IPS-15b (cell line): ENCODE results near the gene CALML5.

ENCODE experiments used
- H3K27me3 ChIP-seq: one replicate; pipeline ENCODE4 v1.6.1; 2013; ENCODE audit warnings: low read length; ENCODE audit not compliant: control insufficient read depth, insufficient read depth
- H3K36me3 ChIP-seq: one replicate; pipeline ENCODE4 v1.6.1; 2013; ENCODE audit warnings: low read length; ENCODE audit not compliant: control insufficient read depth, insufficient read depth
- H3K4me1 ChIP-seq: one replicate; pipeline ENCODE4 v1.6.1; 2013; ENCODE audit warnings: mild to moderate bottlenecking, low read length; ENCODE audit not compliant: control insufficient read depth, insufficient read depth
- H3K4me3 ChIP-seq: one replicate; pipeline ENCODE4 v1.5.1; 2013; ENCODE audit warnings: low read depth, low read length
- H3K9ac ChIP-seq: one replicate; pipeline ENCODE4 v1.6.1; 2013; ENCODE audit warnings: low read depth, mild to moderate bottlenecking, low read length
- H3K9me3 ChIP-seq: one replicate; pipeline ENCODE4 v1.6.1; 2013; ENCODE audit warnings: mild to moderate bottlenecking, low read length; ENCODE audit not compliant: control insufficient read depth, insufficient read depth

Gene CALML5

GRCh38 chr10:5492929-5493576 is 6.3 kb downstream of the CALML5 start:
- Histone ChIP-seq H3K9me3 (no peaks in the 10 kb centered on the region), H3K36me3 (peaks cover 2% of the 10 kb centered on the region), H3K4me1 (no peaks in the 10 kb centered on the region), H3K27me3 (no peaks in the 10 kb centered on the region), H3K4me3 (no peak overlapping the region), H3K9ac (no peak overlapping the region)

GRCh38 chr10:5492322-5492855 is 7.0 kb downstream of the CALML5 start:
- H3K4me1 ChIP-seq = no peaks in the 10 kb centered on the region
- no peaks in the 10 kb centered on the region for H3K9me3 ChIP-seq
- peaks cover 2% of the 10 kb centered on the region for H3K36me3 ChIP-seq
- no peak overlapping the region for H3K4me3 ChIP-seq
- H3K27me3 ChIP-seq = no peaks in the 10 kb centered on the region
- no peak overlapping the region for H3K9ac ChIP-seq

- no peaks in the 10 kb centered on the region for H3K9me3 ChIP-seq
These were observed 7.9 kb downstream of the CALML5 start for GRCh38 chr10:5491477-5491876.

GRCh38 chr10:5490698-5491464 is 8.5 kb downstream of the CALML5 start:
- H3K4me1 ChIP-seq = no peaks in the 10 kb centered on the region
- no peak overlapping the region for H3K4me3 ChIP-seq
- no peaks in the 10 kb centered on the region for H3K9me3 ChIP-seq
- peaks cover 2% of the 10 kb centered on the region for H3K36me3 ChIP-seq
- H3K9ac ChIP-seq = no peak overlapping the region
- no peaks in the 10 kb centered on the region for H3K27me3 ChIP-seq

More at GRCh38 chr10:5491477-5491876, 7.9 kb downstream of the CALML5 start:
- no peaks in the 10 kb centered on the region for H3K27me3 ChIP-seq
- no peak overlapping the region for H3K9ac ChIP-seq
- H3K4me1 ChIP-seq = no peaks in the 10 kb centered on the region
- H3K4me3 ChIP-seq = no peak overlapping the region
- H3K36me3 ChIP-seq = peaks cover 2% of the 10 kb centered on the region

- H3K9ac ChIP-seq = no peak overlapping the region
- H3K36me3 ChIP-seq = peaks cover 2% of the 10 kb centered on the region
- no peaks in the 10 kb centered on the region for H3K9me3 ChIP-seq
- H3K4me1 ChIP-seq = no peaks in the 10 kb centered on the region
- no peak overlapping the region for H3K4me3 ChIP-seq
- H3K27me3 ChIP-seq = no peaks in the 10 kb centered on the region
These were observed 9.3 kb downstream of the CALML5 start for GRCh38 chr10:5490032-5490431.

- H3K9ac ChIP-seq = no peak overlapping the region
- H3K9me3 ChIP-seq = no peaks in the 10 kb centered on the region
- H3K4me1 ChIP-seq = no peaks in the 10 kb centered on the region
- H3K36me3 ChIP-seq = peaks cover 2% of the 10 kb centered on the region
- no peaks in the 10 kb centered on the region for H3K27me3 ChIP-seq
- H3K4me3 ChIP-seq = no peak overlapping the region
These were observed 10.9 kb downstream of the CALML5 start for GRCh38 chr10:5488272-5489161.

GRCh38 chr10:5486853-5487235 is 12.5 kb downstream of the CALML5 start:
- Histone ChIP-seq H3K4me3 (no peak overlapping the region), H3K27me3 (no peaks in the 10 kb centered on the region), H3K36me3 (peaks cover 2% of the 10 kb centered on the region), H3K9ac (no peak overlapping the region), H3K4me1 (no peaks in the 10 kb centered on the region), H3K9me3 (no peaks in the 10 kb centered on the region)

GRCh38 chr10:5485948-5486852 is 13.2 kb downstream of the CALML5 start:
- Histone ChIP-seq H3K4me1 (no peaks in the 10 kb centered on the region), H3K9ac (no peak overlapping the region), H3K36me3 (peaks cover 2% of the 10 kb centered on the region), H3K27me3 (no peaks in the 10 kb centered on the region), H3K4me3 (no peak overlapping the region), H3K9me3 (no peaks in the 10 kb centered on the region)

- Histone ChIP-seq H3K9ac (no peak overlapping the region), H3K4me1 (no peaks in the 10 kb centered on the region), H3K27me3 (no peaks in the 10 kb centered on the region), H3K9me3 (no peaks in the 10 kb centered on the region), H3K36me3 (peaks cover 2% of the 10 kb centered on the region), H3K4me3 (no peak overlapping the region)
These were observed 14.1 kb downstream of the CALML5 start for GRCh38 chr10:5485290-5485689.

GRCh38 chr10:5484205-5484604 is 15.2 kb downstream of the CALML5 start:
- H3K4me3 ChIP-seq = no peak overlapping the region
- H3K4me1 ChIP-seq = no peaks in the 10 kb centered on the region
- H3K9ac ChIP-seq = no peak overlapping the region
- peaks cover 2% of the 10 kb centered on the region for H3K36me3 ChIP-seq
- no peaks in the 10 kb centered on the region for H3K27me3 ChIP-seq
- no peaks in the 10 kb centered on the region for H3K9me3 ChIP-seq

- peaks cover 3% of the 10 kb centered on the region for H3K4me1 ChIP-seq
- no peak overlapping the region for H3K4me3 ChIP-seq
- H3K9me3 ChIP-seq = no peaks in the 10 kb centered on the region
- H3K36me3 ChIP-seq = no peaks in the 10 kb centered on the region
- H3K27me3 ChIP-seq = no peaks in the 10 kb centered on the region
- H3K9ac ChIP-seq = no peak overlapping the region
These were observed 17.4 kb downstream of the CALML5 start for GRCh38 chr10:5482016-5482415.
